HL-60 (cell line): ENCODE measurements around the gene ATP11B.
"Not testable (repeated sequence)": the region's sequence is repeated elsewhere in the genome, so short reads cannot be mapped to it uniquely, and the experiment has no call there.

Experiments
- GABPA ChIP-seq: IDR thresholded peaks from 2 replicates; pipeline ENCODE4 v1.6.1; 2012; ENCODE audit warnings: low read depth
- POLR2AphosphoS5 ChIP-seq: IDR thresholded peaks from 2 replicates; pipeline ENCODE4 v1.6.1; 2012; ENCODE audit warnings: low read depth
- SPI1 ChIP-seq: IDR thresholded peaks from 2 replicates; pipeline ENCODE4 v1.6.1; 2012; ENCODE audit warnings: low read depth, mild to moderate bottlenecking, borderline replicate concordance
- TF ChIP-seq, protein P1 (sequence below): IDR thresholded peaks from one replicate; pipeline ENCODE4 v1.5.1; 2011; ENCODE audit warnings: low read length, control low read depth, inconsistent platforms; ENCODE audit not compliant: insufficient read depth
- TF ChIP-seq, protein P2 (sequence below): IDR thresholded peaks from 2 replicates; pipeline ENCODE4 v1.6.1; 2012; ENCODE audit warnings: low read depth; ENCODE audit not compliant: insufficient replicate concordance

DNA sequence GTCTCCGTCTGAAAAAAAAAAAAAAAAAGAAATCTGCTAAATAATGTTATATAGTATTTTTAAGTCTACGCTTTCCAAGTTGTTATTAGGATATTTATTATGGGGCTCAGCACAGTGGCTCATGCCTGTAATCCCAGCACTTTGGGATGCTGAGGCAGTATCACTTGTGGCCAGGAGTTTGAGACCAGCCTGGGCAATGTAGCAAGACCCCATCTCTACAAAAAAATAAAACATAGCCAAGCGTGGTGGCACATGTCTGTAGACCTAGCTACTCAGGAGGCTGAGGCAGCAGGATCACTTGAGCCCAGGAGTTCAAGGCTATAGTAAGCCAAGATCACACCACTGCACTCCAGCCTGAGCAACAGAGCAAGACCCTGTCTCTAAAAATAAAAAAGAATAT is 77.6 kb downstream of the ATP11B start:
- not testable (repeated sequence) for TF ChIP-seq SPI1, GABPA, POLR2AphosphoS5
- TF ChIP-seq, protein P1, sequence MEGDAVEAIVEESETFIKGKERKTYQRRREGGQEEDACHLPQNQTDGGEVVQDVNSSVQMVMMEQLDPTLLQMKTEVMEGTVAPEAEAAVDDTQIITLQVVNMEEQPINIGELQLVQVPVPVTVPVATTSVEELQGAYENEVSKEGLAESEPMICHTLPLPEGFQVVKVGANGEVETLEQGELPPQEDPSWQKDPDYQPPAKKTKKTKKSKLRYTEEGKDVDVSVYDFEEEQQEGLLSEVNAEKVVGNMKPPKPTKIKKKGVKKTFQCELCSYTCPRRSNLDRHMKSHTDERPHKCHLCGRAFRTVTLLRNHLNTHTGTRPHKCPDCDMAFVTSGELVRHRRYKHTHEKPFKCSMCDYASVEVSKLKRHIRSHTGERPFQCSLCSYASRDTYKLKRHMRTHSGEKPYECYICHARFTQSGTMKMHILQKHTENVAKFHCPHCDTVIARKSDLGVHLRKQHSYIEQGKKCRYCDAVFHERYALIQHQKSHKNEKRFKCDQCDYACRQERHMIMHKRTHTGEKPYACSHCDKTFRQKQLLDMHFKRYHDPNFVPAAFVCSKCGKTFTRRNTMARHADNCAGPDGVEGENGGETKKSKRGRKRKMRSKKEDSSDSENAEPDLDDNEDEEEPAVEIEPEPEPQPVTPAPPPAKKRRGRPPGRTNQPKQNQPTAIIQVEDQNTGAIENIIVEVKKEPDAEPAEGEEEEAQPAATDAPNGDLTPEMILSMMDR, result not testable (repeated sequence)
- TF ChIP-seq, protein P2, sequence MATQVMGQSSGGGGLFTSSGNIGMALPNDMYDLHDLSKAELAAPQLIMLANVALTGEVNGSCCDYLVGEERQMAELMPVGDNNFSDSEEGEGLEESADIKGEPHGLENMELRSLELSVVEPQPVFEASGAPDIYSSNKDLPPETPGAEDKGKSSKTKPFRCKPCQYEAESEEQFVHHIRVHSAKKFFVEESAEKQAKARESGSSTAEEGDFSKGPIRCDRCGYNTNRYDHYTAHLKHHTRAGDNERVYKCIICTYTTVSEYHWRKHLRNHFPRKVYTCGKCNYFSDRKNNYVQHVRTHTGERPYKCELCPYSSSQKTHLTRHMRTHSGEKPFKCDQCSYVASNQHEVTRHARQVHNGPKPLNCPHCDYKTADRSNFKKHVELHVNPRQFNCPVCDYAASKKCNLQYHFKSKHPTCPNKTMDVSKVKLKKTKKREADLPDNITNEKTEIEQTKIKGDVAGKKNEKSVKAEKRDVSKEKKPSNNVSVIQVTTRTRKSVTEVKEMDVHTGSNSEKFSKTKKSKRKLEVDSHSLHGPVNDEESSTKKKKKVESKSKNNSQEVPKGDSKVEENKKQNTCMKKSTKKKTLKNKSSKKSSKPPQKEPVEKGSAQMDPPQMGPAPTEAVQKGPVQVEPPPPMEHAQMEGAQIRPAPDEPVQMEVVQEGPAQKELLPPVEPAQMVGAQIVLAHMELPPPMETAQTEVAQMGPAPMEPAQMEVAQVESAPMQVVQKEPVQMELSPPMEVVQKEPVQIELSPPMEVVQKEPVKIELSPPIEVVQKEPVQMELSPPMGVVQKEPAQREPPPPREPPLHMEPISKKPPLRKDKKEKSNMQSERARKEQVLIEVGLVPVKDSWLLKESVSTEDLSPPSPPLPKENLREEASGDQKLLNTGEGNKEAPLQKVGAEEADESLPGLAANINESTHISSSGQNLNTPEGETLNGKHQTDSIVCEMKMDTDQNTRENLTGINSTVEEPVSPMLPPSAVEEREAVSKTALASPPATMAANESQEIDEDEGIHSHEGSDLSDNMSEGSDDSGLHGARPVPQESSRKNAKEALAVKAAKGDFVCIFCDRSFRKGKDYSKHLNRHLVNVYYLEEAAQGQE, result not testable (repeated sequence)
